Panc1 (cell line): ENCODE data around the gene RNF225. TPM values are rescaled to one million over a fixed set of nuclear protein-coding genes. Genes with fewer than 3 reads are reported as not detected.

ENCODE experiments used
- ATAC-seq: fragments of 200-7000 bp; cut with Tn5 transposase; 2 replicates; pipeline ENCODE4 v1.9.1; 2020; ENCODE audit warnings: mild to moderate bottlenecking, moderate library complexity
- BruUV-seq: library from RNA; stranded (reverse); fragments of 400-500 nt; replicated peaks from 2 replicates; lab custom pipeline; 2021; lab: Mats Ljungman, UMichigan
- CTCF ChIA-PET: fragments of 300-600 bp; sonication (Branson Sonifier 250); formaldehyde crosslinking; loops from one replicate; lab custom pipeline; 2022; ENCODE audit warnings: antibody characterized with exemption; lab: Charles Lee
- POLR2A ChIA-PET: fragments of 300-600 bp; sonication (Branson Sonifier 250); formaldehyde crosslinking; loops from one replicate; lab custom pipeline; 2022; ENCODE audit warnings: antibody characterized with exemption; lab: Charles Lee
- DNase-seq: peaks from one replicate; pipeline ENCODE4 v3.0.0-alpha.2; 2010; ENCODE audit warnings: low read depth, low spot score
- H3K27ac ChIP-seq: 2 replicates; pipeline ENCODE4 v1.5.1; 2011; ENCODE audit warnings: mild to moderate bottlenecking, low read length, inconsistent platforms
- H3K27me3 ChIP-seq: fragments of 200-500 bp; sonication (Bioruptor generic); 2 replicates; pipeline ENCODE4 v1.6.0; 2014; ENCODE audit warnings: low read length, inconsistent platforms; ENCODE audit not compliant: control insufficient read depth, insufficient read depth
- H3K36me3 ChIP-seq: fragments of 200-500 bp; sonication (Bioruptor generic); 2 replicates; pipeline ENCODE4 v1.5.1; 2014; ENCODE audit warnings: inconsistent platforms, mild to moderate bottlenecking, low read length, moderate library complexity; ENCODE audit not compliant: control insufficient read depth, insufficient read depth
- H3K4me1 ChIP-seq: 2 replicates; pipeline ENCODE4 v1.5.1; 2011; ENCODE audit warnings: inconsistent platforms, mild to moderate bottlenecking, low read length, moderate library complexity; ENCODE audit not compliant: control insufficient read depth, insufficient read depth
- H3K4me3 ChIP-seq, 2 experiments: 2 replicates each; pipeline ENCODE4 v1.5.1; 2011 to 2012; ENCODE audit warnings: low read depth in 2 of 2, low read length in 2 of 2, mild to moderate bottlenecking in 2 of 2, inconsistent platforms in 1 of 2, moderate library complexity in 1 of 2
- H3K9me3 ChIP-seq: fragments of 200-500 bp; sonication (Bioruptor generic); 2 replicates; pipeline ENCODE4 v1.5.1; 2014; ENCODE audit warnings: low read depth, mild to moderate bottlenecking, inconsistent platforms, low read length, moderate library complexity; ENCODE audit not compliant: control insufficient read depth, insufficient read depth
- POLR2AphosphoS5 ChIP-seq: IDR thresholded peaks from 2 replicates; pipeline ENCODE4 v1.6.1; 2012; ENCODE audit warnings: mild to moderate bottlenecking, low read depth, low read length, moderate library complexity
- SIN3A ChIP-seq: IDR thresholded peaks from 2 replicates; pipeline ENCODE4 v1.6.1; 2012; ENCODE audit warnings: low read depth, mild to moderate bottlenecking, low read length, moderate library complexity, borderline replicate concordance; ENCODE audit not compliant: insufficient read depth
- TCF7L2 ChIP-seq: IDR thresholded peaks from 2 replicates; pipeline ENCODE4 v1.6.1; 2011; ENCODE audit warnings: mild to moderate bottlenecking, low read depth, low read length, inconsistent platforms
- in situ Hi-C: cut with HindIII; loops from 2 replicates; pipeline ENCODE4 v1.10.0; 2016; ENCODE audit warnings: low sequenced_read_pairs, low pct_unique_long_range_greater_than_20kb
- intact Hi-C: fragments of 100-400 bp; cut with micrococcal nuclease; formaldehyde crosslinking; loops from one replicate; pipeline ENCODE4 v1.10.0; 2022; ENCODE audit not compliant: unreplicated experiment
- total RNA-seq: library from RNA; stranded (reverse); gene quantifications from one replicate; pipeline ENCODE4 v1.2.1, GENCODE V29; 2021; ENCODE audit not compliant: unreplicated experiment
- TF ChIP-seq, protein P1 (sequence below): fragments of 450-650 bp; IDR thresholded peaks from 2 replicates; pipeline ENCODE4 v1.5.1; 2017; ENCODE audit warnings: mild to moderate bottlenecking
- TF ChIP-seq, protein P2 (sequence below), 2 experiments: IDR thresholded peaks; 2 replicates each; pipeline ENCODE4 v1.6.1; 2011 to 2012; ENCODE audit warnings: low read depth in 2 of 2, control low read depth in 1 of 2, low read length in 1 of 2, mild to moderate bottlenecking in 1 of 2, moderate library complexity in 1 of 2; ENCODE audit not compliant: insufficient read depth in 1 of 2

Gene RNF225
- total RNA-seq, 1 experiment from 2014 or later = 1.6 TPM

DNA sequence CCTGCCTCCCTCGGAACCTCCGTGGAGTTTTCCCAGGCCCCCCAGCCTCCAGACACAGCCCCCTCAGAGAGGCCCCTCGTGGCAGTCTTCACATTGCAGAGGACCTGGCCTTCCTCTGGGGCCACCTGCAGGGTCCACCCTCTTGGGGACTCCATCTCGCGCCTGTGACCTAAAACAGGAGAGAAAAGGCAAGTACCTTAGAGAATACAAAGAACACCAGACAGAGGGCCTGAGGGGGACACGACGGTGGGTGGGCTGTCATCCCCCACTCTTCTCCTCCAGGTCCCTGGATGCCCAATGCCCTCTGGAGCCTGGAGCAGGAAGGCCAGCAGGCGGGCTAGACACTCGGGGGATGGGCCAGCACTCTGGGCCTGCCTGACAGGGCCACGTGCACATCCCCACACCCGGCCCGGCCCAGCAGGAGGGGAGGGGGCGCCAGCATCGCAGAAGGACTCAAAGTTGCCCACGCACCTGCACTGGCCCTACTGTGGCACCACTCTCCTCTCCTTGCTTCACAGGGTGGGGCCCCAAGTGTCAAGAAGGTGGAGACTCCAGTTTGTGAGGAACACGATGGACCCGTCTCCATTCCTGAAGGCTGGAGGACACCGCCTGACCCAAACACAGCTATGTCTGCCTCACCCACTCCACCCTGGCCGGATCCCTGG lies 37.8 kb upstream of the RNF225 start:
- no peaks in the 10 kb centered on the region for H3K9me3 ChIP-seq
- BruUV-seq = no TSS peak
- ChIA-PET POLR2A (no interaction called here), CTCF (no interaction called here)
- no peaks in the 10 kb centered on the region for H3K36me3 ChIP-seq
- H3K4me1 ChIP-seq = peaks cover 6% of the 10 kb centered on the region; the same call in 1 of the 2 replicates
- TF ChIP-seq, protein P1, sequence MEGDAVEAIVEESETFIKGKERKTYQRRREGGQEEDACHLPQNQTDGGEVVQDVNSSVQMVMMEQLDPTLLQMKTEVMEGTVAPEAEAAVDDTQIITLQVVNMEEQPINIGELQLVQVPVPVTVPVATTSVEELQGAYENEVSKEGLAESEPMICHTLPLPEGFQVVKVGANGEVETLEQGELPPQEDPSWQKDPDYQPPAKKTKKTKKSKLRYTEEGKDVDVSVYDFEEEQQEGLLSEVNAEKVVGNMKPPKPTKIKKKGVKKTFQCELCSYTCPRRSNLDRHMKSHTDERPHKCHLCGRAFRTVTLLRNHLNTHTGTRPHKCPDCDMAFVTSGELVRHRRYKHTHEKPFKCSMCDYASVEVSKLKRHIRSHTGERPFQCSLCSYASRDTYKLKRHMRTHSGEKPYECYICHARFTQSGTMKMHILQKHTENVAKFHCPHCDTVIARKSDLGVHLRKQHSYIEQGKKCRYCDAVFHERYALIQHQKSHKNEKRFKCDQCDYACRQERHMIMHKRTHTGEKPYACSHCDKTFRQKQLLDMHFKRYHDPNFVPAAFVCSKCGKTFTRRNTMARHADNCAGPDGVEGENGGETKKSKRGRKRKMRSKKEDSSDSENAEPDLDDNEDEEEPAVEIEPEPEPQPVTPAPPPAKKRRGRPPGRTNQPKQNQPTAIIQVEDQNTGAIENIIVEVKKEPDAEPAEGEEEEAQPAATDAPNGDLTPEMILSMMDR = no peak
- TF ChIP-seq POLR2AphosphoS5 = no peak
- TF ChIP-seq, protein P2, sequence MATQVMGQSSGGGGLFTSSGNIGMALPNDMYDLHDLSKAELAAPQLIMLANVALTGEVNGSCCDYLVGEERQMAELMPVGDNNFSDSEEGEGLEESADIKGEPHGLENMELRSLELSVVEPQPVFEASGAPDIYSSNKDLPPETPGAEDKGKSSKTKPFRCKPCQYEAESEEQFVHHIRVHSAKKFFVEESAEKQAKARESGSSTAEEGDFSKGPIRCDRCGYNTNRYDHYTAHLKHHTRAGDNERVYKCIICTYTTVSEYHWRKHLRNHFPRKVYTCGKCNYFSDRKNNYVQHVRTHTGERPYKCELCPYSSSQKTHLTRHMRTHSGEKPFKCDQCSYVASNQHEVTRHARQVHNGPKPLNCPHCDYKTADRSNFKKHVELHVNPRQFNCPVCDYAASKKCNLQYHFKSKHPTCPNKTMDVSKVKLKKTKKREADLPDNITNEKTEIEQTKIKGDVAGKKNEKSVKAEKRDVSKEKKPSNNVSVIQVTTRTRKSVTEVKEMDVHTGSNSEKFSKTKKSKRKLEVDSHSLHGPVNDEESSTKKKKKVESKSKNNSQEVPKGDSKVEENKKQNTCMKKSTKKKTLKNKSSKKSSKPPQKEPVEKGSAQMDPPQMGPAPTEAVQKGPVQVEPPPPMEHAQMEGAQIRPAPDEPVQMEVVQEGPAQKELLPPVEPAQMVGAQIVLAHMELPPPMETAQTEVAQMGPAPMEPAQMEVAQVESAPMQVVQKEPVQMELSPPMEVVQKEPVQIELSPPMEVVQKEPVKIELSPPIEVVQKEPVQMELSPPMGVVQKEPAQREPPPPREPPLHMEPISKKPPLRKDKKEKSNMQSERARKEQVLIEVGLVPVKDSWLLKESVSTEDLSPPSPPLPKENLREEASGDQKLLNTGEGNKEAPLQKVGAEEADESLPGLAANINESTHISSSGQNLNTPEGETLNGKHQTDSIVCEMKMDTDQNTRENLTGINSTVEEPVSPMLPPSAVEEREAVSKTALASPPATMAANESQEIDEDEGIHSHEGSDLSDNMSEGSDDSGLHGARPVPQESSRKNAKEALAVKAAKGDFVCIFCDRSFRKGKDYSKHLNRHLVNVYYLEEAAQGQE (IDR thresholded peaks at IDR 0.05; ENCODE audit: insufficient read depth in 1 of 2, low read depth in 2 of 2, low read length in 1 of 2) = no peak
- no peak for TF ChIP-seq SIN3A
- TF ChIP-seq TCF7L2 = no peak
- no peaks in the 10 kb centered on the region for H3K27me3 ChIP-seq
- ATAC-seq (no peak), DNase-seq (no peak)
- in situ Hi-C loops = no loop called here
- no peak overlapping the region for H3K4me3 ChIP-seq
- intact Hi-C loops = no loop called here
- no peak overlapping the region for H3K27ac ChIP-seq

DNA sequence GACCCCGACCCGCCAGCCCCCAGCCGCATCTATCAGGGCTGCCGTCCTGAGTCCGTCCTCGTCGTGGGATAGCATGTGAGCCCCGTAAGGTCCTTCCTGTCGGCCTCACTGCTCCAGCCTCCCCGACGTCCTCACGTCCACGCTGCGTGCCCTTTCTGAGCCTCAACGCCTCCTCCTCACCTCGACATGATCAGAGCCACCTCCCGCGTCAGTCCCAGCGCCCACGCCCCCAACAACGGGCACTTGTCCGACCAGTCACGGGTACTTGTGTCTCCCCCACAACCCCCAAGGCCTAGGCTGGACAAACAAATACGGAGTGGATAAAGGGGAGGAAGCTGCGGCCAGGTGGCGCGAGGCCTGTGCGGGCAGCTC lies 33.6 kb upstream of the RNF225 start:
- Histone ChIP-seq H3K4me1 (peaks cover 6% of the 10 kb centered on the region; the same call in 1 of the 2 replicates), H3K27me3 (no peaks in the 10 kb centered on the region), H3K36me3 (no peaks in the 10 kb centered on the region), H3K27ac (peak overlapping the region; percentile 96), H3K4me3 (peak overlapping the region; percentile 60 to 95), H3K9me3 (no peaks in the 10 kb centered on the region)
- ChIA-PET CTCF (no interaction called here), POLR2A (interaction anchor here (0.5 to 3.0 kb wide), 9 partner anchors 10 to 164 kb away, joined by 3 to 16 read pairs (median 3); partner anchors contain the start of gene ZBTB45)
- DNase-seq = peak; percentile 35
- TF ChIP-seq TCF7L2 (no peak), SIN3A (no peak), POLR2AphosphoS5 (no peak)
- TF ChIP-seq, protein P1 = no peak
- TF ChIP-seq, protein P2 (IDR thresholded peaks at IDR 0.05; ENCODE audit: insufficient read depth in 1 of 2, low read depth in 2 of 2, low read length in 1 of 2) = no peak; a peak in 1 of 4 replicates
- peak; percentile 45 for ATAC-seq
- in situ Hi-C loops = no loop called here
- intact Hi-C loops = no loop called here
- TSS peak; percentile 94 for BruUV-seq
